A673 (cell line): Measurements from ENCODE around the gene XIRP2.

ENCODE experiments used
- CTCF ChIP-seq: fragments of 300-800, 200-600 bp; sonication (generic); conservative IDR thresholded peaks from 2 replicates; pipeline ENCODE4 v1.5.1; 2017; ENCODE audit warnings: low read depth, mild to moderate bottlenecking, antibody characterized with exemption, low read length, moderate library complexity, mixed read lengths
- EZH2 ChIP-seq: fragments of 200-600 bp; sonication (generic); IDR thresholded peaks from 2 replicates; pipeline ENCODE4 v1.6.1; 2017; ENCODE audit warnings: borderline replicate concordance, low read depth, mild to moderate bottlenecking, mixed read lengths, antibody characterized with exemption, low read length; ENCODE audit not compliant: poor library complexity, severe bottlenecking

DNA sequence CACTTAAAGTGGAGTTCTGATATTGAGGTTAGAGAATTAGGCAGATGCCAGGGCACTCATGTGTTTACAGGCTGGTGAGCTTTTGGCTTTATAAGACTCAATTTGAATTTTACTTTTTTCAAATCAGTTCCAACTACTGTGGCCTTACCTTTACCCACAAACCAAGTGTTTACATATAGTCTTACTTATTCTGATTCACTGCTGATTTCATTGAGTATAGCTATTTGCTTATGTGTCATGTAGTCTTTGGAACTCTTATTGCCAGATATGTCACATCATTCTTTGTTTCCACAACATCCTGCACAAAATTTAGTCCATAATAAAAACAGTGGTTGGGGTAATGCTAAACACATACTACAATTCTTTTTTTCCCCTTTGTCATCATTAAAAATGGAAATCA lies 96.5 kb downstream of the XIRP2 start:
- TF ChIP-seq CTCF: no peak
- no peak for TF ChIP-seq EZH2
